Cardiac fibroblast (primary cell): ENCODE results near the gene USP7.

Experiments used
- DNase-seq, 2 donors: peaks; one replicate each; pipeline versions ENCODE4 v3.0.0 to v3.0.0-alpha.2; 2010; ENCODE audit warnings: low read depth in 2 of 2
- H3K4me3 ChIP-seq, 2 donors: replicated peaks in 1 of 2; 1 replicate in 1 of 2; 2 replicates in 1 of 2; pipeline ENCODE4 v1.5.1; 2011; ENCODE audit warnings: low read depth in 2 of 2, low read length in 2 of 2, mild to moderate bottlenecking in 2 of 2, moderate library complexity in 1 of 2
- CTCF ChIP-seq: IDR thresholded peaks from one replicate; pipeline ENCODE4 v1.5.1; 2011; ENCODE audit warnings: low read depth, mild to moderate bottlenecking, low read length, inconsistent platforms

The USP7 gene

GRCh38 chr16:8893426-8893825, 70.3 kb downstream of the USP7 start:
- no peak for DNase-seq
- TF ChIP-seq CTCF: no peak
- no peak overlapping the region for H3K4me3 ChIP-seq

GRCh38 chr16:8892101-8892575, 71.6 kb downstream of the USP7 start:
- no peak overlapping the region for H3K4me3 ChIP-seq
- no peak for TF ChIP-seq CTCF
- DNase-seq: no peak

DNA sequence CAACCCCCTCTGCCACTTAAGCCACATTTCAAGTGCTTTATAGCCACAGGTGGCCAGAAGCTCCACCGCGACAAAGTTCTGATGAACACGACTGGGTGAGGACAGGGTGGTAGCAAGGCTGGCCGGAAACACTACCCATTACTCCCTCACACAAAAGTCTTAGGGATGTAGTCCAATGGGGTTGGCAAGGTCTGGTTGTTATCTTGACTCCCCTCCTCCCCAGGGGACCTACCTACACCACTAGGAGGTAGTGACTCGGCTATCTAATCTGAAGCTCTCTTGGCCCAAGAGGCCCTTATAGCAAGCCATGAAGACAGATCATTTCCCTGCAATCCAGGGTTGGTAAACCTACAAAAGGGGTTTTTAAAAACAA, 73.2 kb downstream of the USP7 start:
- H3K4me3 ChIP-seq: no peak overlapping the region
- DNase-seq: no peak
- no peak for TF ChIP-seq CTCF

GRCh38 chr16:8889893-8890548, 73.7 kb downstream of the USP7 start:
- DNase-seq: no peak
- no peak overlapping the region for H3K4me3 ChIP-seq
- no peak for TF ChIP-seq CTCF

DNA sequence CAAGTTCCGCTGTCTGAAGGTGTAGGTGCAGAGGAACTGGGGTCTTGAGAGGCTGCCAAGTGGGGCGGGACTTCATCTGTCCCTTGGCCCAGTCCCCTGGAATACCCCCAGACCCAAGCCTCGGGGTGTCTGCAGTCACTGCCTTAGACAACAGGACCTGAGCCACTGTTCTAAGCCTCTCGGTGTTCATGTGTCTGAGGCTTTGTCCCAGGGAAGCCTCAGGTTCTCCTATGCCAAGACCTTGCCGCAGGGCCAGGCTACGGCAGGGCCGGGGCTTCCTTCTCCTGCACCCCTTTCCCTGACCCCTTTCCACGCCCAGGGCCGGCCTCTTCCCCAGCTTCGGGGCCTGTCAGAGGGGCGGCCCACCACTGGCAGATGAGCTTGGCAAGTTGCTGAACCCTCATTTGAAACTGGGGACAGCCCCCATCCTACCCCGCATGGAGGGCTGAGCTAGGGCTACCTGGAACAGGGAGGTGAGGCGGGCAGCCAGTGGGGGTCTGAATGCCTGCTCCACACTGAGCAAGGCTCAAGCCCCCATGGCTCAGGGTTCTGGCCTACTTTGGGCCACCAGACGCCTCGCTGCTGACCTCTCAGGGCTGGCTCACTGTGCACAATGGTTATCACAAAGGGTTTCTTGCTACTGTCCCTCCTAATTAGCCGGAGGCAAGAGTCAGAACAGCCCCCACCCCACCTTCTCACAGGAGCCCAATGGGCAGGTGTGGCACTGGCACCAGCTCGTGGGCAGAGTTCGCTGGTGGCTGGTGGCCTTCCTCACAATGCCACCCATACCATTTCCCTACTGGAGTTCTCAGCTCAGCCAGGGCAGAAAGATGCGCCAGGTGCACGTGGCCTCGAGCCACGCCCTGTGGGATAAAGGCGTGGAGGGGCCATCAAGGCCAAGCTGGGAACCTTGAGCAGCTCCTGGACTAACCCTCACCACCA, 74.5 kb downstream of the USP7 start:
- H3K4me3 ChIP-seq: no peak overlapping the region
- TF ChIP-seq CTCF: no peak
- DNase-seq: no peak

- peak in 1 of 2 donors; percentile 74 for DNase-seq
- no peak for TF ChIP-seq CTCF
- H3K4me3 ChIP-seq: no peak overlapping the region
These were observed 75.7 kb downstream of the USP7 start for GRCh38 chr16:8887952-8888560.
